Transverse colon (tissue), 4 donors: ENCODE results near the gene DOK7. TPM values are rescaled to one million over a fixed set of nuclear protein-coding genes. Genes with fewer than 3 reads are reported as not detected.

Experiments used
- DNase-seq: peaks from one replicate; pipeline ENCODE4 v3.0.0-alpha.2; 2019
- H3K27ac ChIP-seq, 4 donors: fragments of 200-600 bp; sonication (generic); 2 replicates each; pipeline ENCODE4 v1.5.1; 2016 to 2018; ENCODE audit warnings: inconsistent platforms in 4 of 4
- H3K27me3 ChIP-seq: fragments of 200-600 bp; sonication (generic); 2 replicates; pipeline ENCODE4 v1.5.1; 2017; ENCODE audit warnings: inconsistent platforms
- H3K36me3 ChIP-seq, 4 donors: fragments of 200-600 bp; sonication (generic); 2 replicates each; pipeline ENCODE4 v1.5.1; 2017 to 2019; ENCODE audit warnings: inconsistent platforms in 4 of 4
- H3K4me1 ChIP-seq, 4 donors: fragments of 200-600 bp; sonication (generic); 2 replicates each; pipeline ENCODE4 v1.5.1; 2017 to 2020; ENCODE audit warnings: inconsistent platforms in 4 of 4
- H3K4me3 ChIP-seq, 4 donors: fragments of 200-600 bp; sonication (generic); 1 replicate in 1 of 4; 2 replicates in 3 of 4; pipeline versions ENCODE4 v1.5.1 to v1.6.1; 2017 to 2019; ENCODE audit warnings: inconsistent platforms in 4 of 4
- H3K9me3 ChIP-seq, 2 donors: fragments of 200-600 bp; sonication (generic); 2 replicates each; pipeline ENCODE4 v1.5.1; 2017 to 2019; ENCODE audit warnings: inconsistent platforms in 2 of 2
- CTCF ChIP-seq, 5 experiments: fragments of 200-600 bp in 3 of 5; fragments of 450-650 bp in 2 of 5; sonication (generic) in 3 of 5; IDR thresholded peaks; 1 replicate in 2 of 5; 2 replicates in 3 of 5; pipeline ENCODE4 v1.5.1; 2016 to 2017; ENCODE audit warnings: antibody characterized with exemption in 5 of 5, inconsistent platforms in 3 of 5, mild to moderate bottlenecking in 2 of 5, moderate library complexity in 1 of 5
- EP300 ChIP-seq: sonication (generic); formaldehyde crosslinking; IDR thresholded peaks from one replicate; pipeline ENCODE4 v1.6.1; 2017; ENCODE audit warnings: antibody characterized with exemption, low read depth
- POLR2A ChIP-seq: fragments of 450-650 bp; IDR thresholded peaks from one replicate; pipeline ENCODE4 v1.6.1; 2016; ENCODE audit warnings: antibody characterized with exemption, mild to moderate bottlenecking, moderate library complexity
- POLR2AphosphoS5 ChIP-seq, 3 donors: sonication (generic); formaldehyde crosslinking; IDR thresholded peaks; one replicate each; pipeline ENCODE4 v1.6.1; 2016; ENCODE audit warnings: antibody characterized with exemption in 3 of 3
- WGBS, 2 donors: methylation state at CpG; one replicate each; pipeline ENCODE4 v1.1.5; 2018; ENCODE audit warnings: low coverage in 1 of 2; 5-methylcytosine and 5-hydroxymethylcytosine counted together
- in situ Hi-C, 4 donors: fragments of 200-750 bp; cut with MboI; loops; one replicate each; pipeline versions ENCODE4 v1.15.0 to v1.15.1; 2017; ENCODE audit warnings: low sequenced_read_pairs in 3 of 4, low pct_ligation_motif_present in 1 of 4, low pct_unique_long_range_greater_than_20kb in 1 of 4
- intact Hi-C: fragments of 100-400 bp; cut with DNase I; formaldehyde crosslinking; loops from one replicate; pipeline ENCODE4 v1.15.1; 2023; ENCODE audit warnings: low total_unique reads
- total RNA-seq, 4 donors: library from RNA; depleted of rRNA; stranded (reverse); fragments of >200 nt; gene quantifications; one replicate each; pipeline ENCODE4 v1.1.0, GENCODE V29; 2016

DOK7 gene
- total RNA-seq, 4 donors from 2014 or later = 0.27 to 0.95 TPM; not detected in 2

DNA sequence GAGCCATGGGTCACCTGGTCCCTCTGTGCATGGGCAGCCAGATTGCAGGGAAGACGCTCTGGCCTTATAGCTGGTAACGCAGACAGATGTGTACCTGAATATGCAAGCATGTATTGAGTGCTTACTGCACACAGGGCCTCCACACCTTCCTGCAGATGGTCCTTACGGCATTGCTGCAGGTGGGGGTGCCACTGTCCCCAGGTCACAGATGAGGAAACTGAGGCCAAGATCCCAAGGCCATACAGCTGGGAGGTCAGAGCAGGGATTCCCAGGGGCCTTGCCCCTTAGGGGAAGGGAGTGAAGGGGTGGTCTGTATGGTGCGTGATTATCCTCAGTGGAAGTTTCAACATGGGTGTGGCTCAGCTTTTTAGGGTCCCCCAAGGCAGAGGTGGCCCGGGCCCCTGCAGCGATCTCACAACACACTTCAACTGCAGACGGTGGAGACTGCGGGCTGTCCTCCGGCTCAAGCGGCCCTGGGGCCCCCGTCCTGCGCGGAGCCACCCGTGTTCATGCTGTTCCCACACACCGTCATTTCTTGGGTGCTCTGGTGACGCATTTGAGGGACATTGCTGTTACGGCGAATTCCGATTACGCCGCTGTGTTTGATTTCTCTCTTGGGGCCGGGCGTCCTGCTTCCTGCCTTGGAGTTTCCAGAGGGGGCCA is 8.1 kb downstream of the DOK7 start:
- in situ Hi-C loops = no loop called here
- TF ChIP-seq EP300 (no peak), POLR2AphosphoS5 (IDR thresholded peaks at IDR 0.05) (no peak), POLR2A (no peak), CTCF (IDR thresholded peaks at IDR 0.05) (no peak)
- no peak overlapping the region for H3K27ac ChIP-seq
- no peaks in the 10 kb centered on the region for H3K9me3 ChIP-seq
- no peaks in the 10 kb centered on the region for H3K36me3 ChIP-seq
- H3K4me1 ChIP-seq = no peaks in the 10 kb centered on the region
- WGBS, 2 donors = 91% methylated on average over 23 of the region's 23 CpGs; no CpG with 5 or more reads in 1 of the 2 donors
- H3K4me3 ChIP-seq = no peak overlapping the region
- intact Hi-C loops = no loop called here
- DNase-seq = no peak
- H3K27me3 ChIP-seq = peaks cover 30% of the 10 kb centered on the region

- Histone ChIP-seq H3K4me3 (no peak overlapping the region), H3K27me3 (peaks cover 30% of the 10 kb centered on the region), H3K36me3 (no peaks in the 10 kb centered on the region), H3K27ac (no peak overlapping the region), H3K4me1 (no peaks in the 10 kb centered on the region), H3K9me3 (no peaks in the 10 kb centered on the region)
- no peak for TF ChIP-seq CTCF (IDR thresholded peaks at IDR 0.05)
- TF ChIP-seq POLR2AphosphoS5 (IDR thresholded peaks at IDR 0.05) = no peak
- TF ChIP-seq EP300 = no peak
- TF ChIP-seq POLR2A = no peak
- in situ Hi-C loops = no loop called here
- no peak for DNase-seq
- 59% methylated on average over 15 of the region's 15 CpGs; no CpG with 5 or more reads in 1 of the 2 donors for WGBS, 2 donors
- intact Hi-C loops = no loop called here
Measured at GRCh38 chr4:3471886-3472285, 8.8 kb downstream of the DOK7 start.

DNA sequence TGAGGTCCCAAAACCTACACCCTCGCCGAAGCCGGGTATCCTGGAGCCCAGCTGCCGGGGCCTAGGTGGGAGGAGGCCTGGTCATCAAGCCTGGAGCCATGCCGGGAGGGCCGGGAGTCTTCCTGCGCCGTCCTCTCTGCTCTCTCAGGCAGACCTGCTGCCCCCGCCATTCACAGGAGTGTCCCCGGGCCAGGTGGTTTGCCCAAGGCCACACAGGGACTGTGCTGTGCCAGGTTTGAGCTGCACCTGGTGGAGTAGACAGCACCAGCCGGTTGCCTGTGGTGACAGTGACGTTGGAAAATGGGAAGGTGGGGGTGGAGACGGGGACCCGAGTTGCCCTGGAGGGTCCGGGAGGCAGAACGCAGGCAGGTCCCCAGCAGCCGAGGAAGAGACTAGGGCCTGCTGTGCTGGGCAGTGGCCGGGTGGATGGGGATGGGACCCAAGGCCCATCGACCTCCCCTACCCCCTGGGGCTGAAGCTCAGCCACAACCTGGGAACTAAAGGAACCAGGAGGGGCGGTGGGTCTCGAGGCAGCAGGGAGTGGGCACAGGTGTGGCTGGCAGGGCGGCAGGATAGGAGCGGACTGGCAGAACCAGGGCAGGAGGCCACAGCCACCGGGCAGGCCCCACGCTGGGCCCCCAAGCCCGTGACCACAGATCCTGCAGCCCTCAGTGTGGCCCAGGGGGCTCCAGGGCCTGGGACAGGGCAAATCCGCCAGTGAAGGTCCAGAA is 9.5 kb downstream of the DOK7 start:
- Histone ChIP-seq H3K27me3 (peaks cover 33% of the 10 kb centered on the region), H3K9me3 (no peaks in the 10 kb centered on the region), H3K4me3 (no peak overlapping the region), H3K36me3 (no peaks in the 10 kb centered on the region), H3K27ac (no peak overlapping the region), H3K4me1 (no peaks in the 10 kb centered on the region)
- 74% methylated on average over 27 of the region's 27 CpGs; no CpG with 5 or more reads in 1 of the 2 donors for WGBS, 2 donors
- TF ChIP-seq POLR2A (no peak), EP300 (no peak), CTCF (IDR thresholded peaks at IDR 0.05) (no peak), POLR2AphosphoS5 (IDR thresholded peaks at IDR 0.05) (no peak)
- intact Hi-C loops (no loop called here), in situ Hi-C loops (no loop called here)
- DNase-seq = no peak

- in situ Hi-C loops = no loop called here
- Histone ChIP-seq H3K4me1 (no peaks in the 10 kb centered on the region), H3K27me3 (peaks cover 40% of the 10 kb centered on the region), H3K36me3 (no peaks in the 10 kb centered on the region), H3K27ac (no peak overlapping the region), H3K4me3 (no peak overlapping the region), H3K9me3 (no peaks in the 10 kb centered on the region)
- no peak for TF ChIP-seq POLR2AphosphoS5 (IDR thresholded peaks at IDR 0.05)
- TF ChIP-seq POLR2A = no peak
- TF ChIP-seq EP300 = no peak
- no peak for TF ChIP-seq CTCF (IDR thresholded peaks at IDR 0.05)
- 87% methylated on average over 37 of the region's 41 CpGs; no CpG with 5 or more reads in 1 of the 2 donors for WGBS, 2 donors
- intact Hi-C loops = no loop called here
- no peak for DNase-seq
Measured at GRCh38 chr4:3473181-3473950, 10.3 kb downstream of the DOK7 start.
